ENCODE data around the gene KRT27.
"Not testable (repeated sequence)": the region's sequence is repeated elsewhere in the genome, so short reads cannot be mapped to it uniquely, and the experiment has no call there.

The KRT27 gene

DNA sequence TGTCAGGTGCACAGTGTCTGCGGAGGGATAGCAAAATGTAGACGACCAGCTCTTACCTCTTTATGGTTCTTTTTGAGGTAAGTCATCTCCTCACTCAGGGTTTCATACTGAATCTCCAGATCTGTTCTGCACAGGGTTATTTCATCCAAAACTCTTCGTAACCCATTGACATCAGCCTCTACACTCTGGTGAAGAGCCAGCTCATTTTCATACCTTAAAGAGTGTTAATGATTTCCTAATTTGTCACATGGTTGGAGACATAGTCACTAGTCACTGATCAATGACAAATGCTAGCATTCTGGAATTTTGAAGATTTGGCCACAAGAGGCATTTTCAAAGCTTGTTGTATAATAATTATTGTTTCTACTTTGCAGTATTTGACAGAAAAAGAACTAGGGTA is 28.5 kb downstream of the KRT27 start:
- TF ChIP-seq, protein P1, sequence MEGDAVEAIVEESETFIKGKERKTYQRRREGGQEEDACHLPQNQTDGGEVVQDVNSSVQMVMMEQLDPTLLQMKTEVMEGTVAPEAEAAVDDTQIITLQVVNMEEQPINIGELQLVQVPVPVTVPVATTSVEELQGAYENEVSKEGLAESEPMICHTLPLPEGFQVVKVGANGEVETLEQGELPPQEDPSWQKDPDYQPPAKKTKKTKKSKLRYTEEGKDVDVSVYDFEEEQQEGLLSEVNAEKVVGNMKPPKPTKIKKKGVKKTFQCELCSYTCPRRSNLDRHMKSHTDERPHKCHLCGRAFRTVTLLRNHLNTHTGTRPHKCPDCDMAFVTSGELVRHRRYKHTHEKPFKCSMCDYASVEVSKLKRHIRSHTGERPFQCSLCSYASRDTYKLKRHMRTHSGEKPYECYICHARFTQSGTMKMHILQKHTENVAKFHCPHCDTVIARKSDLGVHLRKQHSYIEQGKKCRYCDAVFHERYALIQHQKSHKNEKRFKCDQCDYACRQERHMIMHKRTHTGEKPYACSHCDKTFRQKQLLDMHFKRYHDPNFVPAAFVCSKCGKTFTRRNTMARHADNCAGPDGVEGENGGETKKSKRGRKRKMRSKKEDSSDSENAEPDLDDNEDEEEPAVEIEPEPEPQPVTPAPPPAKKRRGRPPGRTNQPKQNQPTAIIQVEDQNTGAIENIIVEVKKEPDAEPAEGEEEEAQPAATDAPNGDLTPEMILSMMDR (conservative IDR thresholded peaks at IDR 0.05): no peak
- no peak overlapping the region for H3K27ac ChIP-seq

DNA sequence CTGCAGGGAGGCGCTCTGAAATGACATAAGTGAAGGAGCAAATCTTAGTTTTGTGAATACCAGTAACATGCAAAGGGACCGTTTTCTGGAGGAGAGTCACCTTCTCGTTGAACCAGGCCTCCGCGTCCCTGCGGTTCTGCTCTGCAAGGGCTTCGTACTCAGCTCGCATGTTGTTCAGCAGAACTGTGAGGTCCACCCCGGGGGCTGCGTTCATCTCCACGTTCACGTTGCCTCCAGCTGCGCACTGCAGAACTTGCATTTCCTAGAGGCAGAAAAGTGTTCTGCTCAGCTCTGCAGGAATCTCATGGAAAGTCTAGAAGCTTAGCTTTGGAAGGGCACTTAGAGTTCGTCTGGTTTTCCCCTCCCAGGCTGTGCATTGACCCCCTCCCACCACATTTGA is 31.3 kb downstream of the KRT27 start:
- TF ChIP-seq, protein P1 (conservative IDR thresholded peaks at IDR 0.05): no peak

DNA sequence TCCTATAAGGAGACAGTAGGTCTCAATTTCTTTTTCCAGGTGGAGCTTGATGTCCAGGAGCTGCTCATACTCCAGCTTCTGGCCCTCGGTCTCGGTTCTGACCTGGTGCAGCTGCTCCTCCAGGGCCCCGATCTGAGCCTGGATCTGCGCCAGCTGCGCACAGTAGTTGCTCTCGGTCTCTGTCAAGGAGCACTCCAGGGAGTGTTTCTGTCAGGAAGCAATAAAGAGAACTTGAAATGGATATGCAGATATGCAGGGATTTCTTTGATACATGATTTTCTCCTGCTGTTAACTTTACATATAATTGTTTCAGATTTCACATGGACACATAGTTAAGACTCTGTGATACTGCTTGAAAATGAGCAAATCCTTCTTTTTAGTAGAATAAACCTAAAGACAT is 32.0 kb downstream of the KRT27 start:
- TF ChIP-seq, protein P1 (conservative IDR thresholded peaks at IDR 0.05): no peak
- no peak overlapping the region for H3K27ac ChIP-seq

More for the DNA sequence above, 31.3 kb downstream of the KRT27 start:
- no peak overlapping the region for H3K27ac ChIP-seq

DNA sequence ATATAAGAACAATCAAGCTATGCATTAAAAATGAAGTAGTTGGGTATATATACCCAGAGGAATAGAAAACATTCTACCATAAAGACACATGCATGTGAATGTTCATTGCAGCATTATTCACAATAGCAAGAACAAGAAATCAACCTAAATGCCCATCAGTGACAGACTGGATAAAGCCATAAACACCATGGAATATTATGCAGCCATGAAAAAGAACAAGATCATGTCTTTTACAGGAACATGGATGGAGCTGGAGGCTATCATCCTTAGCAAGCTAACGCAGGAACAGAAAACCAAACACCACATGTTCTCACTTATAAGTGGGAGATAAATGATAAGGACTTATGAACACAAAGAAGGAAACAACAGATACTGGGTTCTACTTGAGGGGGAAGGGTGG is 33.7 kb downstream of the KRT27 start:
- not testable (repeated sequence) for H3K27ac ChIP-seq

DNA sequence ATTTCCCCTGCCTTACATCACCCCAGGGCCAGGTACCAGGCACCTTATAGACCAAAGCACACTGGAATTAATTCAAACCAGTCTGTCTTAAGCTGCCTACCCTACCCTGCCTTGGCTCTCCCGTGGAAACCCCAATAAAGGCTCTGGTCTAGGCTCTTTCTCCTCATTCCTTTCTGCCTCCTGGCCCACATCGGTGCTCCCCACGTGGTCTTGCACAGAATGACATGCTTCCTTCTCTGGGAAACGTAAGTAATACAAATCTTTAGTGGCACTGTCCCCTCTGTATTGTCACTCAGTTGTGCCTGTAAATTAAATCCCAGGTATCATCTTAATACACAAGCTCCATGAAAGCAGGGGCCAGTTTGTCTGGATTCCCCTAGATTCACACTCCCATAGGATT is 43.8 kb downstream of the KRT27 start:
- TF ChIP-seq, protein P1 (conservative IDR thresholded peaks at IDR 0.05): no peak
- no peak overlapping the region for H3K27ac ChIP-seq

DNA sequence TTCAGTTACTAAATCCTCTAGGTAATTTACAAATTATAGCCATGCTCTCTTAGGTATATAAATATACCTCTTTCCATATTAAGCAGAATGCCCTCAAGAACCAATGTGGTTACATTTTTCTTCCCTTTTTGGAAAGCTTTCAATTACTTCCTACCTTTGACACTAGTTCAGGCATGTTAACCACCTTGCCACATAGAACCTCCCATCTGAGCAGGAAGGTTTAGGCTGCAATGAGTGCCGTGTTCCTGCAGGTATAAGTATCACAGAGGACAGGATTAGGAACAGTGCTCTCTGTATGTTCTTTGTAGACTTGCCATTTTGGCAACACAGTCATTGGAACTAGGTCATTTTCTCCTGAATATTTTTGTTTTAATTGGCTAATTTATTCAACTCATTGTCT is 47.3 kb downstream of the KRT27 start:
- TF ChIP-seq, protein P1 (conservative IDR thresholded peaks at IDR 0.05): no peak
- no peak overlapping the region for H3K27ac ChIP-seq

DNA sequence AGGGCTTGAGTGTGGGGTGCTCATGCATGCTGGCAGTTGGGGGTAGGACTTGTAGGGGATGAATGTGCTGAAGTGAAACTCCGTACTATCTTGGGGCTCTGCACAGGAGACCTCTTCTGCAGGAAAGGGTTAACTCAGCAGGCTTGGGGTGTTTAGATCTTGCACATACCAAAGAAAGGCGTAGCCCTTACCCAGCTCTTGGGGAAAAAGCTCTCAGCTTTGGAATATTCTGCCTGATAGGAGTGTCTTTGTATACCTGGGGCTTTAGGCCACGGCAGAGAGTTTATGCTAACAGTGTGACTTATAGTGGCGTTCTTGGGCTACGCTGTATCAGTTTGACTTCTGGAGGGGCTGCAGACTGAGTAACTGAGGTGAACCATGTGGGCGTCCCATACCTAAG is 48.3 kb downstream of the KRT27 start:
- TF ChIP-seq, protein P1 (conservative IDR thresholded peaks at IDR 0.05): no peak
- no peak overlapping the region for H3K27ac ChIP-seq

DNA sequence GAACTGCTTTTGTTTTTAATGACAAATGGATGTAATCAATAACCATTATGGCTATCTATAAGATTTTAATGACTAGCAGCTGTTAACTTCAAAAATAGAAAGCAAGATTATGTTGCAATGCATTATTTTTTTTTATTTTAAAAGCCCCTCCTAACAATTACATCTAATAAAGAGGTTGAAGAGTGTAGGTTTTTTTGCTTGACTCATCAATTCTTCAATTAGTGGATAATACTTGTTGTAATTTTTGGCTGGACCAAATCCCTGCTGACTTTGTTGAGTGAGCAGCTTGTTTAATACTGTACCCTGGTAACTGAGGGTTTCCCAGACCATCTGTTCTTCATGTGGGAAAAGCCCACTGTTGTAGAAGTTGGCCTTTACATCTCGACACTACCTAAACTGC is 51.4 kb downstream of the KRT27 start:
- H3K27ac ChIP-seq: no peak overlapping the region

More for the DNA sequence above, 51.4 kb downstream of the KRT27 start:
- TF ChIP-seq, protein P1 (conservative IDR thresholded peaks at IDR 0.05): no peak
